ENCODE measurements around the gene TBC1D19. TPM values are rescaled to one million over a fixed set of nuclear protein-coding genes. Genes with fewer than 3 reads are reported as not detected.
A peak's percentile ranks its signal among the peaks of the same experiment; 100 is the strongest.

The TBC1D19 gene
- total and polyA plus RNA-seq, 9 of the 15 experiments (the other 6 are each of a cell fraction or from before 2014, with no cell fraction given): 0.73 to 5.6 (median 3.7) TPM

GRCh38 chr4:26782168-26782829 is 198.4 kb downstream of the TBC1D19 start (continued):
- TF ChIP-seq ZNF77 (CRISPR knock-in tag; IDR thresholded peaks at IDR 0.05) (no peak), SMARCA4 (IDR thresholded peaks at IDR 0.05) (peak; percentile 97), ZNF274 (IDR thresholded peaks at IDR 0.05; ENCODE audit: borderline replicate concordance, low read depth, low read length) (no peak), ZFP30 (CRISPR knock-in tag; IDR thresholded peaks at IDR 0.05; ENCODE audit: borderline replicate concordance) (no peak), RFX5 (IDR thresholded peaks at IDR 0.05; ENCODE audit: low read depth, low read length) (no peak), TFAM (CRISPR knock-in tag; conservative IDR thresholded peaks at IDR 0.05) (no peak), ZBTB17 (CRISPR knock-in tag; IDR thresholded peaks at IDR 0.05) (no peak), ATF4 (CRISPR knock-in tag; IDR thresholded peaks at IDR 0.05) (0 out of 2 replicates have a peak, but pooled peaks have one; percentile 18), GATA2 (CRISPR knock-in tag; IDR thresholded peaks at IDR 0.05) (peak; percentile 80), PHF8 (IDR thresholded peaks at IDR 0.05; ENCODE audit: borderline replicate concordance, low read length) (no peak), HMBOX1 (IDR thresholded peaks at IDR 0.05) (peak; percentile 90), CBX8 (IDR thresholded peaks at IDR 0.05; ENCODE audit: borderline replicate concordance, extremely low read depth, low read depth, low read length, poor library complexity, severe bottlenecking) (no peak), ZNF511 (CRISPR knock-in tag; IDR thresholded peaks at IDR 0.05) (no peak), MXI1 (IDR thresholded peaks at IDR 0.05; ENCODE audit: low read depth, low read length) (peak; percentile 47; the same call in 1 of the 2 replicates), ZNF124 (CRISPR knock-in tag; IDR thresholded peaks at IDR 0.05) (no peak), PHB2 (IDR thresholded peaks at IDR 0.05; ENCODE audit: low read depth) (no peak; the same call in 1 of the 2 replicates)
- TF ChIP-seq, protein P1, sequence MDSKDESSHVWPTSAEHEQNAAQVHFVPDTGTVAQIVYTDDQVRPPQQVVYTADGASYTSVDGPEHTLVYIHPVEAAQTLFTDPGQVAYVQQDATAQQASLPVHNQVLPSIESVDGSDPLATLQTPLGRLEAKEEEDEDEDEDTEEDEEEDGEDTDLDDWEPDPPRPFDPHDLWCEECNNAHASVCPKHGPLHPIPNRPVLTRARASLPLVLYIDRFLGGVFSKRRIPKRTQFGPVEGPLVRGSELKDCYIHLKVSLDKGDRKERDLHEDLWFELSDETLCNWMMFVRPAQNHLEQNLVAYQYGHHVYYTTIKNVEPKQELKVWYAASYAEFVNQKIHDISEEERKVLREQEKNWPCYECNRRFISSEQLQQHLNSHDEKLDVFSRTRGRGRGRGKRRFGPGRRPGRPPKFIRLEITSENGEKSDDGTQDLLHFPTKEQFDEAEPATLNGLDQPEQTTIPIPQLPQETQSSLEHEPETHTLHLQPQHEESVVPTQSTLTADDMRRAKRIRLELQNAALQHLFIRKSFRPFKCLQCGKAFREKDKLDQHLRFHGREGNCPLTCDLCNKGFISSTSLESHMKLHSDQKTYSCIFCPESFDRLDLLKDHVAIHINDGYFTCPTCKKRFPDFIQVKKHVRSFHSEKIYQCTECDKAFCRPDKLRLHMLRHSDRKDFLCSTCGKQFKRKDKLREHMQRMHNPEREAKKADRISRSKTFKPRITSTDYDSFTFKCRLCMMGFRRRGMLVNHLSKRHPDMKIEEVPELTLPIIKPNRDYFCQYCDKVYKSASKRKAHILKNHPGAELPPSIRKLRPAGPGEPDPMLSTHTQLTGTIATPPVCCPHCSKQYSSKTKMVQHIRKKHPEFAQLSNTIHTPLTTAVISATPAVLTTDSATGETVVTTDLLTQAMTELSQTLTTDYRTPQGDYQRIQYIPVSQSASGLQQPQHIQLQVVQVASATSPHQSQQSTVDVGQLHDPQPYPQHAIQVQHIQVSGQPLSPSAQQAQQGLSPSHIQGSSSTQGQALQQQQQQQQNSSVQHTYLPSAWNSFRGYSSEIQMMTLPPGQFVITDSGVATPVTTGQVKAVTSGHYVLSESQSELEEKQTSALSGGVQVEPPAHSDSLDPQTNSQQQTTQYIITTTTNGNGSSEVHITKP (IDR thresholded peaks at IDR 0.05; ENCODE audit: partially characterized antibody): peak; percentile 63
- TF ChIP-seq, protein P2, sequence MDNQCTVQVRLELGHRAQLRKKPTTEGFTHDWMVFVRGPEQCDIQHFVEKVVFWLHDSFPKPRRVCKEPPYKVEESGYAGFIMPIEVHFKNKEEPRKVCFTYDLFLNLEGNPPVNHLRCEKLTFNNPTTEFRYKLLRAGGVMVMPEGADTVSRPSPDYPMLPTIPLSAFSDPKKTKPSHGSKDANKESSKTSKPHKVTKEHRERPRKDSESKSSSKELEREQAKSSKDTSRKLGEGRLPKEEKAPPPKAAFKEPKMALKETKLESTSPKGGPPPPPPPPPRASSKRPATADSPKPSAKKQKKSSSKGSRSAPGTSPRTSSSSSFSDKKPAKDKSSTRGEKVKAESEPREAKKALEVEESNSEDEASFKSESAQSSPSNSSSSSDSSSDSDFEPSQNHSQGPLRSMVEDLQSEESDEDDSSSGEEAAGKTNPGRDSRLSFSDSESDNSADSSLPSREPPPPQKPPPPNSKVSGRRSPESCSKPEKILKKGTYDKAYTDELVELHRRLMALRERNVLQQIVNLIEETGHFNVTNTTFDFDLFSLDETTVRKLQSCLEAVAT (IDR thresholded peaks at IDR 0.05): peak in 1 of 2 experiments; percentile 63; a peak in 2 of 4 replicates
- TF ChIP-seq, protein P3, sequence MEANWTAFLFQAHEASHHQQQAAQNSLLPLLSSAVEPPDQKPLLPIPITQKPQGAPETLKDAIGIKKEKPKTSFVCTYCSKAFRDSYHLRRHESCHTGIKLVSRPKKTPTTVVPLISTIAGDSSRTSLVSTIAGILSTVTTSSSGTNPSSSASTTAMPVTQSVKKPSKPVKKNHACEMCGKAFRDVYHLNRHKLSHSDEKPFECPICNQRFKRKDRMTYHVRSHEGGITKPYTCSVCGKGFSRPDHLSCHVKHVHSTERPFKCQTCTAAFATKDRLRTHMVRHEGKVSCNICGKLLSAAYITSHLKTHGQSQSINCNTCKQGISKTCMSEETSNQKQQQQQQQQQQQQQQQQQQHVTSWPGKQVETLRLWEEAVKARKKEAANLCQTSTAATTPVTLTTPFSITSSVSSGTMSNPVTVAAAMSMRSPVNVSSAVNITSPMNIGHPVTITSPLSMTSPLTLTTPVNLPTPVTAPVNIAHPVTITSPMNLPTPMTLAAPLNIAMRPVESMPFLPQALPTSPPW (CRISPR knock-in tag; IDR thresholded peaks at IDR 0.05): peak; percentile 68
